Endothelial cell of umbilical vein (primary cell): Measurements from ENCODE around the gene LRSAM1. TPM values are rescaled to one million over a fixed set of nuclear protein-coding genes. Genes with fewer than 3 reads are reported as not detected.

Experiments used
- BruUV-seq: library from RNA; stranded (reverse); fragments of 400-500 nt; replicated peaks from 2 replicates; lab custom pipeline; 2021; lab: Mats Ljungman, UMichigan
- CTCF ChIA-PET: fragments of 300-600, 350-600 bp; sonication (Branson Sonifier 250); formaldehyde crosslinking; loops from one replicate; lab custom pipeline; 2021; ENCODE audit warnings: antibody characterized with exemption, inconsistent platforms; lab: Charles Lee
- POLR2A ChIA-PET: fragments of 300-600, 350-600 bp; sonication (Branson Sonifier 250); formaldehyde crosslinking; loops from one replicate; lab custom pipeline; 2021; ENCODE audit warnings: antibody characterized with exemption, inconsistent platforms; lab: Charles Lee
- DNase-seq: peaks from one replicate; pipeline ENCODE4 v3.0.0-alpha.2; 2011; ENCODE audit warnings: low read depth, low spot score
- FAIRE-seq: peaks from 2 replicates; lab custom pipeline; 2011; peaks lifted over from hg19 to GRCh38; lab: Jason Lieb, UNC
- H2AFZ ChIP-seq: 2 replicates; pipeline ENCODE4 v1.6.0; 2012; ENCODE audit warnings: low read depth, low read length, control low read depth, inconsistent platforms
- H3K27ac ChIP-seq: 2 replicates; pipeline ENCODE4 v1.5.1; 2011; ENCODE audit warnings: low read depth, mild to moderate bottlenecking, control low read depth, low read length, moderate library complexity; ENCODE audit not compliant: insufficient read depth
- H3K27me3 ChIP-seq, 2 experiments: 2 replicates each; pipeline versions ENCODE4 v1.6.0 to v1.6.1; 2011; ENCODE audit warnings: low read length in 2 of 2, mixed read lengths in 1 of 2; ENCODE audit not compliant: control insufficient read depth in 2 of 2, insufficient read depth in 2 of 2
- H3K36me3 ChIP-seq, 2 experiments: 2 replicates in 1 of 2; 3 replicates in 1 of 2; pipeline ENCODE4 v1.5.1; 2011; ENCODE audit warnings: low read length in 2 of 2, mild to moderate bottlenecking in 1 of 2, moderate library complexity in 1 of 2; ENCODE audit not compliant: control insufficient read depth in 2 of 2, insufficient read depth in 2 of 2; ENCODE audit errors: extremely low read depth in 1 of 2
- H3K4me1 ChIP-seq: 3 replicates; pipeline ENCODE4 v1.5.1; 2011; ENCODE audit warnings: mild to moderate bottlenecking, low read length; ENCODE audit not compliant: control insufficient read depth, insufficient read depth; ENCODE audit errors: extremely low read depth
- H3K4me2 ChIP-seq: 2 replicates; pipeline ENCODE4 v1.6.1; 2011; ENCODE audit warnings: low read length, control low read depth, mixed read lengths; ENCODE audit not compliant: insufficient read depth
- H3K4me3 ChIP-seq, 3 experiments: fragments of 200-600 bp in 1 of 3; sonication (generic), shearing (Covaris generic) in 1 of 3; replicated peaks in 1 of 3; 2 replicates each; pipeline ENCODE4 v1.5.1; 2011 to 2016; ENCODE audit warnings: control low read depth in 3 of 3, low read length in 3 of 3, mild to moderate bottlenecking in 2 of 3, inconsistent platforms in 1 of 3, low read depth in 1 of 3, moderate library complexity in 1 of 3; ENCODE audit not compliant: insufficient read depth in 1 of 3
- H3K79me2 ChIP-seq: 2 replicates; pipeline ENCODE4 v1.6.0; 2012; ENCODE audit warnings: low read length, inconsistent platforms; ENCODE audit not compliant: control insufficient read depth, insufficient read depth
- H3K9ac ChIP-seq: replicated peaks from 2 replicates; pipeline ENCODE3; 2011; ENCODE audit warnings: low read length, control low read depth; ENCODE audit not compliant: insufficient read depth; ENCODE audit errors: extremely low read depth
- H3K9me1 ChIP-seq: replicated peaks from 3 replicates; pipeline ENCODE4 v1.6.0; 2011; ENCODE audit warnings: mild to moderate bottlenecking, low read length; ENCODE audit not compliant: control insufficient read depth, insufficient read depth; ENCODE audit errors: extremely low read depth
- H3K9me3 ChIP-seq: replicated peaks from 2 replicates; pipeline ENCODE4 v1.5.1; 2012; ENCODE audit warnings: low read length, inconsistent platforms; ENCODE audit not compliant: control insufficient read depth, insufficient read depth
- H4K20me1 ChIP-seq: replicated peaks from 2 replicates; pipeline ENCODE3; 2011; ENCODE audit warnings: mild to moderate bottlenecking, low read length; ENCODE audit not compliant: control insufficient read depth, insufficient read depth; ENCODE audit errors: extremely low read depth
- CTCF ChIP-seq, 2 donors: IDR thresholded peaks; 1 replicate in 1 of 2; 2 replicates in 1 of 2; pipeline ENCODE4 v1.5.1; 2011; ENCODE audit warnings: low read length in 2 of 2, mild to moderate bottlenecking in 2 of 2, moderate library complexity in 2 of 2, control low read depth in 1 of 2, inconsistent platforms in 1 of 2, low read depth in 1 of 2; ENCODE audit not compliant: insufficient read depth in 1 of 2; ENCODE audit errors: extremely low read depth in 1 of 2
- EZH2 ChIP-seq: IDR thresholded peaks from 2 replicates; pipeline ENCODE4 v1.6.1; 2012; ENCODE audit warnings: borderline replicate concordance, low read depth, mild to moderate bottlenecking, moderate library complexity, low read length, inconsistent platforms; ENCODE audit not compliant: severe bottlenecking
- FOS ChIP-seq: IDR thresholded peaks from 2 replicates; pipeline ENCODE4 v1.6.1; 2011; ENCODE audit warnings: mild to moderate bottlenecking, low read length, moderate library complexity, borderline replicate concordance; ENCODE audit not compliant: insufficient read depth
- GATA2 ChIP-seq: IDR thresholded peaks from 2 replicates; pipeline ENCODE4 v1.7.0; 2011; ENCODE audit warnings: low read depth, mild to moderate bottlenecking, moderate library complexity, mixed read lengths, low read length; ENCODE audit not compliant: insufficient read length, insufficient read depth
- JUN ChIP-seq: IDR thresholded peaks from 2 replicates; pipeline ENCODE4 v1.6.1; 2011; ENCODE audit warnings: borderline replicate concordance, low read depth; ENCODE audit not compliant: insufficient read length, insufficient read depth
- MAX ChIP-seq: IDR thresholded peaks from 2 replicates; pipeline ENCODE4 v1.6.1; 2011; ENCODE audit not compliant: insufficient read depth, insufficient read length
- MYC ChIP-seq: IDR thresholded peaks from one replicate; pipeline ENCODE4 v1.6.1; 2011; ENCODE audit warnings: mild to moderate bottlenecking, low read depth, low read length
- POLR2A ChIP-seq: IDR thresholded peaks from 2 replicates; pipeline ENCODE4 v1.6.1; 2012; ENCODE audit warnings: low read depth, mild to moderate bottlenecking, control low read depth, low read length
- POLR2AphosphoS5 ChIP-seq: IDR thresholded peaks from 2 replicates; pipeline ENCODE4 v1.6.1; 2012; ENCODE audit warnings: low read depth, mild to moderate bottlenecking, control low read depth, low read length, moderate library complexity; ENCODE audit not compliant: insufficient read depth
- dilution Hi-C: fragments of 300-500 bp; cut with MboI; formaldehyde crosslinking; loops from one replicate; pipeline ENCODE4 v1.15.0; 2019; ENCODE audit warnings: low sequenced_read_pairs; ENCODE audit not compliant: extremely low pct_ligation_motif_present
- intact Hi-C: fragments of 100-400 bp; cut with micrococcal nuclease; formaldehyde crosslinking; loops from one replicate; pipeline ENCODE4 v1.10.0; 2022
- polyA plus RNA-seq, 4 experiments: library from polyadenylated mRNA; depleted of rRNA in 3 of 4; stranded (reverse) in 3 of 4; unstranded in 1 of 4; fragments of >200 nt; gene quantifications; 2 replicates each; pipeline versions ENCODE4 v1.2.1 to v1.2.3, GENCODE V29; 2011 to 2012; ENCODE audit warnings: missing spikeins in 1 of 4
- total RNA-seq: library from RNA; stranded (reverse); gene quantifications from 2 replicates; pipeline ENCODE4 v1.2.3, GENCODE V29; 2021

LRSAM1 gene
- total and polyA plus RNA-seq, 2 donors (not counting 3 experiments of a cell fraction or from before 2014, with no cell fraction given), result 10.8 to 18.9 TPM

GRCh38 chr9:127473501-127473900 is 22.2 kb downstream of the LRSAM1 start:
- H3K4me2 ChIP-seq, result no peak overlapping the region
- FAIRE-seq (no peak), DNase-seq (no peak)
- intact Hi-C loops, result no loop called here
- H4K20me1 ChIP-seq, result no peaks in the 10 kb centered on the region
- H3K4me1 ChIP-seq, result no peaks in the 10 kb centered on the region
- no peak overlapping the region for H3K4me3 ChIP-seq
- peaks cover 0 to 2% of the 10 kb centered on the region in 2 experiments for H3K36me3 ChIP-seq
- no peak for TF ChIP-seq EZH2
- TF ChIP-seq MYC, result no peak
- TF ChIP-seq CTCF (IDR thresholded peaks at IDR 0.05; ENCODE audit: extremely low read depth in 1 of 2, insufficient read depth in 1 of 2, low read depth in 1 of 2, low read length in 2 of 2), result no peak
- no peak for TF ChIP-seq FOS
- TF ChIP-seq MAX, result no peak
- no peak for TF ChIP-seq JUN
- TF ChIP-seq GATA2, result no peak
- no peak for TF ChIP-seq POLR2A
- TF ChIP-seq POLR2AphosphoS5, result no peak
- dilution Hi-C loops, result no loop called here
- no peak overlapping the region for H3K9ac ChIP-seq
- H3K9me1 ChIP-seq, result no peaks in the 10 kb centered on the region
- H3K9me3 ChIP-seq, result no peaks in the 10 kb centered on the region
- H3K27ac ChIP-seq, result no peak overlapping the region
- BruUV-seq, result no TSS peak
- no peak overlapping the region for H2AFZ ChIP-seq
- H3K79me2 ChIP-seq, result no peaks in the 10 kb centered on the region
- no peaks in the 10 kb centered on the region for H3K27me3 ChIP-seq
- ChIA-PET CTCF (no interaction called here), POLR2A (no interaction called here)
